ENCODE measurements around the gene FAR2. TPM values are rescaled to one million over a fixed set of nuclear protein-coding genes. Genes with fewer than 3 reads are reported as not detected.

FAR2 gene
- total and polyA plus RNA-seq, 2 donors (not counting 3 experiments of a cell fraction or from before 2014, with no cell fraction given), result 32.3 to 61.7 TPM

DNA sequence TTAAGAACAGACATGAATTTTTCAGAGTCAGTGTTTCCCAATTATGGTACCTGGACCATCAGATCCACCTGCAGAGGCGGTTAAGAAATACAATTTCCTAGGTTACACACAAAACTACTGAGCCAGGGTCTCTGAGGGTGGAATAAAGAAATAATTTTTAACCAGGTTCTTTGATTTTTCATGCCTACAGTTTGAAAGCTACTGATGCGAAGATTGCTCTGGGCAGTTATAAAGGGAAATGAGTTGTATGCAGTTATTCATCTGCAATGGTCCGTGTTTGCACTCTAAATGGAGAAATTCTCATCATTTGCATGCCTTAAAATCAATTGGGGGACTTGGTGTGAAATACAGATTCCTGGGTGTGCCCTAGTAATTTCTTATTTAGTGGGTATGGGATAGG is 142.1 kb downstream of the FAR2 start:
- no peak for FAIRE-seq
- POLR2A ChIA-PET, result no interaction called here

More for the DNA sequence above, 142.1 kb downstream of the FAR2 start:
- H3K4me1 ChIP-seq (ENCODE audit: control insufficient read depth, extremely low read depth, insufficient read depth, low read length), result no peaks in the 10 kb centered on the region
- CTCF ChIA-PET, result no interaction called here
- no TSS peak for BruUV-seq (replicated peaks)
- H3K36me3 ChIP-seq (ENCODE audit: control insufficient read depth in 2 of 2, extremely low read depth in 1 of 2, insufficient read depth in 2 of 2, low read length in 2 of 2), result no peaks in the 10 kb centered on the region
- no peak overlapping the region for H3K4me2 ChIP-seq (ENCODE audit: insufficient read depth, low read length)
- intact Hi-C loops (cut with micrococcal nuclease), result no loop called here
- no peak overlapping the region for H3K9ac ChIP-seq (replicated peaks; ENCODE audit: extremely low read depth, insufficient read depth, low read length)
- H3K27ac ChIP-seq (ENCODE audit: insufficient read depth, low read depth, low read length), result no peak overlapping the region
- no peaks in the 10 kb centered on the region for H3K79me2 ChIP-seq (ENCODE audit: control insufficient read depth, insufficient read depth, low read length)
- TF ChIP-seq POLR2AphosphoS5 (IDR thresholded peaks at IDR 0.05; ENCODE audit: insufficient read depth, low read depth, low read length) (no peak), JUN (IDR thresholded peaks at IDR 0.05; ENCODE audit: borderline replicate concordance, insufficient read depth, insufficient read length, low read depth) (no peak), GATA2 (IDR thresholded peaks at IDR 0.05; ENCODE audit: insufficient read depth, insufficient read length, low read depth, low read length) (no peak), MAX (IDR thresholded peaks at IDR 0.05; ENCODE audit: insufficient read depth, insufficient read length) (no peak), CTCF (IDR thresholded peaks at IDR 0.05; ENCODE audit: extremely low read depth in 1 of 2, insufficient read depth in 1 of 2, low read depth in 1 of 2, low read length in 2 of 2) (no peak), MYC (IDR thresholded peaks at IDR 0.05; ENCODE audit: low read depth, low read length) (no peak), FOS (IDR thresholded peaks at IDR 0.05; ENCODE audit: borderline replicate concordance, insufficient read depth, low read length) (no peak), EZH2 (IDR thresholded peaks at IDR 0.05; ENCODE audit: borderline replicate concordance, low read depth, low read length, severe bottlenecking) (no peak), POLR2A (IDR thresholded peaks at IDR 0.05; ENCODE audit: low read depth, low read length) (no peak)
- no peaks in the 10 kb centered on the region for H4K20me1 ChIP-seq (replicated peaks; ENCODE audit: control insufficient read depth, extremely low read depth, insufficient read depth, low read length)
- H3K9me1 ChIP-seq (replicated peaks; ENCODE audit: control insufficient read depth, extremely low read depth, insufficient read depth, low read length), result no peaks in the 10 kb centered on the region
- no peak overlapping the region for H2AFZ ChIP-seq (ENCODE audit: low read depth, low read length)
- H3K27me3 ChIP-seq (ENCODE audit: control insufficient read depth in 2 of 2, insufficient read depth in 2 of 2, low read length in 2 of 2), result no peaks in the 10 kb centered on the region
- H3K4me3 ChIP-seq (replicated peaks in 1 of 3; ENCODE audit: insufficient read depth in 1 of 3, low read depth in 1 of 3, low read length in 3 of 3), result no peak overlapping the region
- no peaks in the 10 kb centered on the region for H3K9me3 ChIP-seq (replicated peaks; ENCODE audit: control insufficient read depth, insufficient read depth, low read length)
- no peak for DNase-seq (ENCODE audit: low read depth, low spot score)
- dilution Hi-C loops (cut with MboI; ENCODE audit: extremely low pct_ligation_motif_present, low sequenced_read_pairs), result no loop called here

All from endothelial cell of umbilical vein (primary cell).